Astrocyte of the spinal cord (primary cell): Measurements from ENCODE around the gene NPAS3.

ENCODE experiments used
- DNase-seq: peaks from one replicate; pipeline ENCODE4 v3.0.0; 2011; ENCODE audit warnings: low read depth, low spot score
- H3K4me3 ChIP-seq: 2 replicates; pipeline ENCODE4 v1.5.1; 2011; ENCODE audit warnings: low read depth, mild to moderate bottlenecking, low read length, moderate library complexity
- CTCF ChIP-seq: IDR thresholded peaks from 2 replicates; pipeline ENCODE4 v1.5.1; 2012; ENCODE audit warnings: low read depth, mild to moderate bottlenecking, low read length, inconsistent platforms
- in situ Hi-C: cut with HindIII; loops from 2 replicates; pipeline ENCODE4 v1.10.0; 2017; ENCODE audit warnings: low sequenced_read_pairs

NPAS3 gene

GRCh38 chr14:33671556-33671955 is 732.9 kb downstream of the NPAS3 start:
- DNase-seq = no peak
- in situ Hi-C loops = no loop called here
- TF ChIP-seq CTCF = no peak
- H3K4me3 ChIP-seq = no peak overlapping the region

- in situ Hi-C loops = no loop called here
These were observed 736.2 kb downstream of the NPAS3 start for GRCh38 chr14:33674927-33675326.

GRCh38 chr14:33675415-33676130 is 736.9 kb downstream of the NPAS3 start:
- no peak for DNase-seq
- in situ Hi-C loops = no loop called here
- H3K4me3 ChIP-seq = no peak overlapping the region
- no peak for TF ChIP-seq CTCF

More at GRCh38 chr14:33674927-33675326, 736.2 kb downstream of the NPAS3 start:
- H3K4me3 ChIP-seq = no peak overlapping the region
- TF ChIP-seq CTCF = no peak
- no peak for DNase-seq

- peak overlapping the region; percentile 4 for H3K4me3 ChIP-seq
- DNase-seq = peak; percentile 70
- peak; percentile 71 for TF ChIP-seq CTCF
- in situ Hi-C loops = no loop called here
These were observed 737.5 kb downstream of the NPAS3 start for GRCh38 chr14:33676135-33676566.

- TF ChIP-seq CTCF = no peak
- no peak for DNase-seq
- no peak overlapping the region for H3K4me3 ChIP-seq
- in situ Hi-C loops = no loop called here
These were observed 738.2 kb downstream of the NPAS3 start for GRCh38 chr14:33676891-33677290.

- in situ Hi-C loops = no loop called here
- TF ChIP-seq CTCF = no peak
- H3K4me3 ChIP-seq = no peak overlapping the region
These were observed 739.3 kb downstream of the NPAS3 start for GRCh38 chr14:33678005-33678404.

More at GRCh38 chr14:33678005-33678404, 739.3 kb downstream of the NPAS3 start:
- DNase-seq = no peak
